HEK293 (cell line): Measurements from ENCODE around the gene SLC46A2.

Experiments
- CTCF ChIA-PET: fragments of 350-600 bp; formaldehyde crosslinking; extraction: SDS; loops from one replicate; lab custom pipeline; 2021; ENCODE audit warnings: antibody characterized with exemption; lab: Yijun Ruan, JAX
- POLR2A ChIA-PET: fragments of 300-600 bp; formaldehyde crosslinking; extraction: SDS; loops from one replicate; lab custom pipeline; 2020; ENCODE audit warnings: antibody characterized with exemption, inconsistent platforms; lab: Yijun Ruan, JAX
- H3K27ac ChIP-seq: fragments of 200-500 bp; sonication (Bioruptor generic); 2 replicates; pipeline ENCODE4 v1.5.1; 2014; ENCODE audit warnings: low read depth, low read length, control low read depth, inconsistent platforms; ENCODE audit errors: extremely low read depth
- H3K36me3 ChIP-seq, 2 experiments: fragments of 200-500 bp in 1 of 2; sonication (Bioruptor generic) in 1 of 2; 1 replicate in 1 of 2; 2 replicates in 1 of 2; pipeline ENCODE4 v1.5.1; 2014 to 2017; ENCODE audit warnings: inconsistent platforms in 2 of 2, low read length in 2 of 2; ENCODE audit not compliant: control insufficient read depth in 2 of 2, insufficient read depth in 1 of 2
- H3K4me1 ChIP-seq: fragments of 200-500 bp; sonication (Bioruptor generic); 2 replicates; pipeline ENCODE4 v1.5.1; 2014; ENCODE audit warnings: mild to moderate bottlenecking, low read length, inconsistent platforms; ENCODE audit not compliant: control insufficient read depth, insufficient read depth
- H3K4me3 ChIP-seq: 2 replicates; pipeline ENCODE4 v1.5.1; 2011; ENCODE audit warnings: low read depth, mild to moderate bottlenecking, control low read depth, low read length, moderate library complexity
- H3K9me3 ChIP-seq: fragments of 200-500 bp; sonication (Bioruptor generic); 2 replicates; pipeline ENCODE4 v1.5.1; 2014; ENCODE audit warnings: low read depth, low read length, inconsistent platforms; ENCODE audit not compliant: control insufficient read depth, insufficient read depth
- BCL11B ChIP-seq: fragments of 450-650 bp; formaldehyde crosslinking; IDR thresholded peaks from 2 replicates; pipeline ENCODE4 v1.5.1; 2016; ENCODE audit warnings: low read depth, missing biosample characterization, missing genetic modification characterization
- EGR2 ChIP-seq: fragments of 450-650 bp; formaldehyde crosslinking; IDR thresholded peaks from 2 replicates; pipeline ENCODE4 v1.5.1; 2016; ENCODE audit warnings: low read depth, missing biosample characterization, missing genetic modification characterization
- INSM2 ChIP-seq: fragments of 450-650 bp; formaldehyde crosslinking; IDR thresholded peaks from 2 replicates; pipeline ENCODE4 v1.5.1; 2016; ENCODE audit warnings: missing biosample characterization, missing genetic modification characterization
- ZFP3 ChIP-seq: fragments of 450-650 bp; formaldehyde crosslinking; IDR thresholded peaks from 2 replicates; pipeline ENCODE4 v1.5.1; 2016; ENCODE audit warnings: low read depth, missing biosample characterization, missing genetic modification characterization
- ZIC2 ChIP-seq: fragments of 450-650 bp; formaldehyde crosslinking; IDR thresholded peaks from 2 replicates; pipeline ENCODE4 v1.5.1; 2016; ENCODE audit warnings: missing biosample characterization, missing genetic modification characterization
- ZNF148 ChIP-seq: fragments of 450-650 bp; formaldehyde crosslinking; IDR thresholded peaks from 2 replicates; pipeline ENCODE4 v1.5.0; 2017; ENCODE audit warnings: missing biosample characterization, missing genetic modification characterization, borderline replicate concordance
- ZNF18 ChIP-seq: fragments of 450-650 bp; formaldehyde crosslinking; IDR thresholded peaks from 2 replicates; pipeline ENCODE4 v1.5.1; 2016; ENCODE audit warnings: missing biosample characterization, missing genetic modification characterization
- ZNF184 ChIP-seq: fragments of 450-650 bp; IDR thresholded peaks from 2 replicates; pipeline ENCODE4 v1.5.1; 2018; ENCODE audit warnings: missing biosample characterization, mild to moderate bottlenecking, missing genetic modification characterization
- ZNF280C ChIP-seq: fragments of 450-650 bp; formaldehyde crosslinking; IDR thresholded peaks from 2 replicates; pipeline ENCODE4 v1.5.1; 2016; ENCODE audit warnings: missing biosample characterization, missing genetic modification characterization
- ZNF354C ChIP-seq: fragments of 450-650 bp; formaldehyde crosslinking; IDR thresholded peaks from 2 replicates; pipeline ENCODE4 v1.5.1; 2016; ENCODE audit warnings: missing biosample characterization, missing genetic modification characterization, low read depth, borderline replicate concordance
- ZNF404 ChIP-seq: fragments of 450-650 bp; formaldehyde crosslinking; IDR thresholded peaks from 2 replicates; pipeline ENCODE4 v1.5.1; 2017; ENCODE audit warnings: missing biosample characterization, missing genetic modification characterization
- ZNF501 ChIP-seq: fragments of 450-650 bp; formaldehyde crosslinking; IDR thresholded peaks from 2 replicates; pipeline ENCODE4 v1.5.1; 2016; ENCODE audit warnings: missing biosample characterization, missing genetic modification characterization
- ZNF518A ChIP-seq: fragments of 450-650 bp; formaldehyde crosslinking; conservative IDR thresholded peaks from 2 replicates; pipeline ENCODE4 v1.5.1; 2016; ENCODE audit warnings: low read depth, missing biosample characterization, missing genetic modification characterization
- ZNF561 ChIP-seq: fragments of 450-650 bp; IDR thresholded peaks from 2 replicates; pipeline ENCODE4 v1.5.1; 2018; ENCODE audit warnings: missing biosample characterization, missing genetic modification characterization, borderline replicate concordance
- ZNF791 ChIP-seq: fragments of 450-650 bp; formaldehyde crosslinking; IDR thresholded peaks from 2 replicates; pipeline ENCODE4 v1.5.1; 2016; ENCODE audit warnings: missing biosample characterization, missing genetic modification characterization
- TF ChIP-seq, protein P1 (sequence below): fragments of 450-650 bp; formaldehyde crosslinking; IDR thresholded peaks from 2 replicates; pipeline ENCODE4 v1.5.1; 2016; ENCODE audit warnings: missing biosample characterization, missing genetic modification characterization

The SLC46A2 gene

DNA sequence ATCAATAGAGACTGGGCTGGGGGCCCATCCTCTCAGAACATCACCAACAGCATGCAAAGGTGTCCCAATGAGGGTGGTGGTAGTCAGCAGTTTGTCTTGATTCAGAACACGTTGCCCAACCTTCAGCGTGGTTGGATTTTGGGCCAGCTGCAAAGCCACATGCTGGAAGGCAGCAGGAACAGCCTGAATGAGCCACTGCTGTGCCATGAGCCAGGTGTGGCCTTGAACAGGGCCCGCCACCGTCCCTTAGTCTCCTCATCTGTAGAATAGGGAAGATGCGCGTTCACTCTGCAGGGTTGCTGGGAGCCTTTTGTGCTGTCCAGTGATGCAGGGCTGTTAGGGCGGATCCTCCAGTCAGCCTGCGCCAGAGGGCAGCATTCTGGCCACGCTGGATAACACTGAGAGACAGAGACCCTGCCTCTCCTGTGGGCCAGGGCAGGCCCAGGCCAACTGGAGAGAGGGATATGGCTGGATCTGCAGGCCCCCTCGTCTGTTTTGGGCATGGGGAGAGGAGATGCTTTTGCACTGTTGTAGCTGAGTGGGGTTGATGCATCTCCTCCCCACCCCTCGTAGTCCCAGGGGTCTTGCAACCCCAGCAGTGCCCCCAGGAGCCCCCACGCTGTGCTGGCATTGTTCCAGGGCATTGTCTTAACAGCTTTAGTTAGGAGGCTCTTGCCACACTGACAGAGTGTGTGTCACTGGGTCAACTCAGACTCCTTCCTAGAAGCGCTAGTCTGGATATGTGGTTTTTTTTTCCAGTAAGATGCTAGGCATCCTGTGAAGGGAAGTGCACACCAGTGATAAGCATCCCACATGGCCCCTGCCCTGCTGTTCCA lies 42.1 kb downstream of the SLC46A2 start:
- ChIA-PET CTCF (interaction anchor here (1.2 kb wide), 1 partner anchor 16 kb away, joined by 3 read pairs; no protein-coding TSS in a partner anchor), POLR2A (no interaction called here)
- TF ChIP-seq ZIC2 (tag by site-specific recombination): peak; percentile 43; the same call in 1 of the 2 replicates
- no peak for TF ChIP-seq BCL11B (tag by site-specific recombination)
- H3K9me3 ChIP-seq: no peaks in the 10 kb centered on the region
- H3K27ac ChIP-seq: no peak overlapping the region
- no peak overlapping the region for H3K4me3 ChIP-seq
- peaks cover 0 to 32% of the 10 kb centered on the region in 2 experiments; a peak in 1 of 3 replicates for H3K36me3 ChIP-seq
- H3K4me1 ChIP-seq: no peaks in the 10 kb centered on the region

DNA sequence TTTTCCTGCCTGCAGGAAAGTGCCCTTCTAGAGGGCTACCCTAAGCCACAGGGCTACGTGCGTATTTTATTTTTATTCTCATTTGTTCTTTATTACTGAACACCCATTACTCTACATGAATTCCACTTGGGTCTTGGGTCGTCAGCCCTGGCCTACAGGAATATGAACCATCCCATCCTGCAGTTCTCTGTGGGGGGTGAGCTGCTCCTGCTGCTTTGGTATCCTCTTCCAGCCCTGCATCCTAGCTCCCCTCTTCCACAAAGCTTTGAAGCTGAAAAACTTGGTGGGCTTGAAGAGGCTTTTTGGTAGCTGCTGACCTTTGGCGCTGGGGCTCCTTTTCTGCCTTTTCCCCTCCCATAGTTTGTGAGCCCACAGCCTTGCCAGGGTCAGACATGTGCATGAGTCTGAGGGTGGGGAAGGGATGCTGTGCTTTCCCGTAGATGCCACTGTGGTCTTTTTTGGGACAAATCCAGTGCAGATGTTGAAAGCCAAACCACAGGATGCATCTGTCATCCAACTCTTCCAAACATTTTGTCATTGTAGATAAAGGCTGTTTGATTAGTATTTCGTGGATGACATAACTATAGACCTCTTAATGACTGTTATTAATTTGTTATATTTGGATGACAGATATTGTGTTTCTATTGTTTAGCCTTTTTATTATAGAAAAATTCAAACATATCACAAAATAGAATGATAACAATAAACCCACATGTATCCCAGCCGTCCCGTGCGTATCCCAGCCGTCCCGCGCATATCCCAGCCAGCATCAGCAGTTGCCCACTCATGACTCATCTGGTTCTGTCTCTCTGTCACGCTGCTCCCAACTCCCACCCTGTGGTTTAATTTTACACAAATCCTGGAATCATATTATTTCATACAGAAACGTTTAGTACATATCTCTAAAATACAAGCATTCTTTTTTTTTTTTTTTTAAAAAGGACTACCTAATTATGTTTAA lies 43.9 kb downstream of the SLC46A2 start:
- Histone ChIP-seq H3K36me3 (peaks cover 0 to 30% of the 10 kb centered on the region in 2 experiments; a peak in 1 of 3 replicates), H3K27ac (no peak overlapping the region), H3K4me1 (no peaks in the 10 kb centered on the region), H3K9me3 (no peaks in the 10 kb centered on the region), H3K4me3 (no peak overlapping the region)
- ChIA-PET POLR2A (no interaction called here), CTCF (interaction anchor here (0.6 to 5.8 kb wide), 4 partner anchors 10 to 226 kb away, joined by 3 to 56 read pairs (median 8); no protein-coding TSS in a partner anchor)
- no peak for TF ChIP-seq ZNF561
- TF ChIP-seq, protein P1, sequence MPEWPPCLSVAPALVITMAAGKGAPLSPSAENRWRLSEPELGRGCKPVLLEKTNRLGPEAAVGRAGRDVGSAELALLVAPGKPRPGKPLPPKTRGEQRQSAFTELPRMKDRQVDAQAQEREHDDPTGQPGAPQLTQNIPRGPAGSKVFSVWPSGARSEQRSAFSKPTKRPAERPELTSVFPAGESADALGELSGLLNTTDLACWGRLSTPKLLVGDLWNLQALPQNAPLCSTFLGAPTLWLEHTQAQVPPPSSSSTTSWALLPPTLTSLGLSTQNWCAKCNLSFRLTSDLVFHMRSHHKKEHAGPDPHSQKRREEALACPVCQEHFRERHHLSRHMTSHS (tag by site-specific recombination): no peak
- TF ChIP-seq INSM2 (tag by site-specific recombination): no peak
- no peak for TF ChIP-seq ZNF280C (tag by site-specific recombination)
- no peak for TF ChIP-seq ZNF518A (tag by site-specific recombination)
- no peak for TF ChIP-seq ZFP3
- TF ChIP-seq ZNF18 (tag by site-specific recombination): no peak
- TF ChIP-seq ZNF404 (tag by site-specific recombination): no peak
- TF ChIP-seq ZNF501 (tag by site-specific recombination): no peak
- TF ChIP-seq EGR2: no peak
- no peak for TF ChIP-seq ZNF791 (tag by site-specific recombination)
- no peak for TF ChIP-seq ZNF148
- TF ChIP-seq ZNF184 (tag by site-specific recombination): no peak
- no peak for TF ChIP-seq ZNF354C (tag by site-specific recombination)
